RPMI8226 (cell line): ENCODE data around the gene MKS1.

Source experiments
- DNase-seq: peaks from one replicate; pipeline ENCODE4 v3.0.0-alpha.2; 2015

The MKS1 gene

GRCh38 chr17:58219007-58219788 lies at the start of gene MKS1:
Gene MKS1, minus strand, starts transcription at chr17:58219255. Its CDS starts 25 bp downstream, at chr17:58219230.
- peak; percentile 95 for DNase-seq

- no peak for DNase-seq
These were observed 49.3 kb upstream of the MKS1 start for GRCh38 chr17:58268326-58268725.

- DNase-seq = no peak
These were observed 48.6 kb upstream of the MKS1 start for GRCh38 chr17:58267347-58268324.

GRCh38 chr17:58265902-58266875 lies 47.1 kb upstream of the MKS1 start:
- no peak for DNase-seq

GRCh38 chr17:58265271-58265670 lies 46.2 kb upstream of the MKS1 start:
- DNase-seq = no peak

- no peak for DNase-seq
These were observed 45.5 kb upstream of the MKS1 start for GRCh38 chr17:58264407-58265103.

- no peak for DNase-seq
These were observed 44.7 kb upstream of the MKS1 start for GRCh38 chr17:58263773-58264172.

GRCh38 chr17:58262149-58262548 lies 43.1 kb upstream of the MKS1 start:
- DNase-seq = no peak

GRCh38 chr17:58254803-58255202 lies 35.7 kb upstream of the MKS1 start:
- no peak for DNase-seq

GRCh38 chr17:58253082-58253481 lies 34.0 kb upstream of the MKS1 start:
- no peak for DNase-seq

GRCh38 chr17:58252141-58252540 lies 33.1 kb upstream of the MKS1 start:
- no peak for DNase-seq

- DNase-seq = no peak
These were observed 31.4 kb upstream of the MKS1 start for GRCh38 chr17:58250344-58251011.

GRCh38 chr17:58249270-58250133 lies 30.4 kb upstream of the MKS1 start:
- DNase-seq = peak; percentile 70

- DNase-seq = no peak
These were observed 29.9 kb upstream of the MKS1 start for GRCh38 chr17:58248955-58249269.

GRCh38 chr17:58247511-58248363 lies 28.7 kb upstream of the MKS1 start:
- DNase-seq = no peak

- no peak for DNase-seq
These were observed 27.7 kb upstream of the MKS1 start for GRCh38 chr17:58246781-58247180.

GRCh38 chr17:58246104-58246740 lies 27.2 kb upstream of the MKS1 start:
- no peak for DNase-seq

GRCh38 chr17:58245428-58246103 lies 26.5 kb upstream of the MKS1 start:
- DNase-seq = no peak
